HG03432 (cell line): ENCODE measurements around the gene RPTOR.

Source experiments
- ATAC-seq: cut with Tn5 transposase; IDR thresholded peaks from one replicate; pipeline ENCODE4 v1.9.1; 2021; ENCODE audit warnings: mild to moderate bottlenecking, moderate library complexity; ENCODE audit not compliant: unreplicated experiment

The RPTOR gene

GRCh38 chr17:80639658-80640057, 95.0 kb downstream of the RPTOR start:
- ATAC-seq: no peak

GRCh38 chr17:80640366-80641084, 95.9 kb downstream of the RPTOR start:
- ATAC-seq: no peak

- ATAC-seq: no peak
Observed at GRCh38 chr17:80643326-80644099, 98.9 kb downstream of the RPTOR start.

- ATAC-seq: no peak
Observed at GRCh38 chr17:80644536-80644935, 99.9 kb downstream of the RPTOR start.

GRCh38 chr17:80645706-80646325, 101.2 kb downstream of the RPTOR start:
- ATAC-seq: no peak

GRCh38 chr17:80646328-80646727, 101.7 kb downstream of the RPTOR start:
- no peak for ATAC-seq

- ATAC-seq: no peak
Observed at GRCh38 chr17:80647746-80648145, 103.1 kb downstream of the RPTOR start.

- ATAC-seq: no peak
Observed at GRCh38 chr17:80649200-80649644, 104.6 kb downstream of the RPTOR start.

- no peak for ATAC-seq
Observed at GRCh38 chr17:80649672-80650330, 105.2 kb downstream of the RPTOR start.

- ATAC-seq: no peak
Observed at GRCh38 chr17:80650331-80650672, 105.7 kb downstream of the RPTOR start.

GRCh38 chr17:80650751-80651518, 106.3 kb downstream of the RPTOR start:
- ATAC-seq: no peak

GRCh38 chr17:80652756-80653330, 108.2 kb downstream of the RPTOR start:
- no peak for ATAC-seq

GRCh38 chr17:80653856-80654255, 109.2 kb downstream of the RPTOR start:
- ATAC-seq: no peak

- no peak for ATAC-seq
Observed at GRCh38 chr17:80655608-80656007, 111.0 kb downstream of the RPTOR start.

- ATAC-seq: no peak
Observed at GRCh38 chr17:80656590-80656989, 112.0 kb downstream of the RPTOR start.

- ATAC-seq: no peak
Observed at GRCh38 chr17:80657561-80657960, 112.9 kb downstream of the RPTOR start.

- no peak for ATAC-seq
Observed at GRCh38 chr17:80658821-80659220, 114.2 kb downstream of the RPTOR start.

GRCh38 chr17:80659651-80660050, 115.0 kb downstream of the RPTOR start:
- no peak for ATAC-seq

- ATAC-seq: no peak
Observed at GRCh38 chr17:80660527-80661198, 116.0 kb downstream of the RPTOR start.

GRCh38 chr17:80662557-80662956, 117.9 kb downstream of the RPTOR start:
- no peak for ATAC-seq
